SK-N-MC (cell line): ENCODE results near the gene PVRIG.
"Not testable (repeated sequence)": the region's sequence is repeated elsewhere in the genome, so short reads cannot be mapped to it uniquely, and the experiment has no call there.

Experiments used
- EZH2 ChIP-seq: fragments of 200-600 bp; sonication (generic); IDR thresholded peaks from one replicate; pipeline ENCODE4 v1.6.1; 2017; ENCODE audit warnings: antibody characterized with exemption
- POLR2AphosphoS5 ChIP-seq: IDR thresholded peaks from 2 replicates; pipeline ENCODE4 v1.6.1; 2012; ENCODE audit warnings: mild to moderate bottlenecking, low read depth, low read length, borderline replicate concordance

DNA sequence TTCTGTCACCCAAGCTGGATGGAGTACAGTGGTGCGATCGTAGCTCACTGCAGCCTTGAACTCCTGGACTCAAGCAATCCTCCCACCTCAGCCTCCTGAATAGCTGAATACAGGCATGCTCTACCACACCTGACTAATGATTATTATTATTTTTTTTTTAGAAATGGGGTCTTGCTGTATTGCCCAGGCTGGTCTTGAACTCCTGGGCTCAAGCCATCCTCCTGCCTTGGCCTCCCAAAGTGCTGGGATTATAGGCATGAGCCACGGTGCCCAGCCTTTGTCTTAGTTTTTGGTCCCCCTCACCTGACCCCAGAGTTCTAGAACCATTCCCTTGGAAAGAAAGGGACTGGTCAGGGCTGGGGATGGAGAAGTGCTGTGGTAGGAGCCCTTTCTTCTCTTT is 39.7 kb upstream of the PVRIG start:
- TF ChIP-seq EZH2, POLR2AphosphoS5: not testable (repeated sequence)
